GM12874 (cell line): ENCODE measurements around the gene GAS2L3.

Experiments
- CTCF ChIP-seq: IDR thresholded peaks from 2 replicates; pipeline ENCODE4 v1.5.1; 2011; ENCODE audit warnings: low read depth, mild to moderate bottlenecking, control low read depth, low read length, moderate library complexity; ENCODE audit not compliant: insufficient read depth

The GAS2L3 gene

GRCh38 chr12:100651108-100651507 is 77.6 kb downstream of the GAS2L3 start:
- TF ChIP-seq CTCF: peak; percentile 34; the same call in 1 of the 2 replicates

GRCh38 chr12:100651694-100652093 is 78.2 kb downstream of the GAS2L3 start:
- TF ChIP-seq CTCF: no peak

- TF ChIP-seq CTCF: no peak
Measured at GRCh38 chr12:100652488-100652887, 79.0 kb downstream of the GAS2L3 start.

GRCh38 chr12:100656141-100656540 is 82.7 kb downstream of the GAS2L3 start:
- no peak for TF ChIP-seq CTCF

- TF ChIP-seq CTCF: no peak
Measured at GRCh38 chr12:100656856-100657255, 83.4 kb downstream of the GAS2L3 start.

- no peak for TF ChIP-seq CTCF
Measured at GRCh38 chr12:100661300-100661951, 87.9 kb downstream of the GAS2L3 start.

GRCh38 chr12:100666588-100666987 is 93.1 kb downstream of the GAS2L3 start:
- TF ChIP-seq CTCF: no peak
